ENCODE measurements around the gene SLCO3A1. TPM values are rescaled to one million over a fixed set of nuclear protein-coding genes. Genes with fewer than 3 reads are reported as not detected.

Gene SLCO3A1
- total and polyA plus RNA-seq, 2 of the 8 experiments (the other 6 are each of a cell fraction or from before 2014, with no cell fraction given) = 15.1 to 20.4 TPM

GRCh38 chr15:91936927-91937326, 83.4 kb downstream of the SLCO3A1 start (continued):
- TF ChIP-seq TAF1 (IDR thresholded peaks at IDR 0.05; ENCODE audit: low read depth, low read length) (no peak), ZNF274 (IDR thresholded peaks at IDR 0.05; ENCODE audit: borderline replicate concordance, extremely low read depth, low read length) (no peak), ASH2L (IDR thresholded peaks at IDR 0.05; ENCODE audit: low read length) (no peak), SIX5 (IDR thresholded peaks at IDR 0.05; ENCODE audit: low read depth, low read length) (no peak), ATF3 (IDR thresholded peaks at IDR 0.05; ENCODE audit: insufficient read depth, low read depth, low read length) (no peak), MAX (IDR thresholded peaks at IDR 0.05) (no peak)
